Vagina (tissue), 2 donors: ENCODE data around the gene C9orf43. TPM values are rescaled to one million over a fixed set of nuclear protein-coding genes. Genes with fewer than 3 reads are reported as not detected.

Source experiments
- DNase-seq, 2 donors: peaks; one replicate each; pipeline ENCODE4 v3.0.0-alpha.2; 2017; ENCODE audit errors: extremely low spot score in 2 of 2
- H3K27ac ChIP-seq: fragments of 200-600 bp; sonication (generic); one replicate; pipeline ENCODE4 v1.5.1; 2019
- H3K27me3 ChIP-seq: fragments of 200-600 bp; sonication (generic); one replicate; pipeline ENCODE4 v1.5.1; 2019
- H3K36me3 ChIP-seq, 2 donors: fragments of 200-600 bp; sonication (generic); one replicate each; pipeline ENCODE4 v1.5.1; 2017 to 2019
- H3K4me1 ChIP-seq: fragments of 200-600 bp; sonication (generic); one replicate; pipeline ENCODE4 v1.5.1; 2019
- H3K4me3 ChIP-seq, 2 donors: fragments of 200-600 bp; sonication (generic); 1 replicate in 1 of 2; 2 replicates in 1 of 2; pipeline ENCODE4 v1.5.1; 2016 to 2019
- H3K9me3 ChIP-seq: fragments of 200-600 bp; sonication (generic); one replicate; pipeline ENCODE4 v1.5.1; 2019
- POLR2A ChIP-seq, 2 donors: fragments of 450-650 bp; IDR thresholded peaks; one replicate each; pipeline ENCODE4 v1.6.1; 2017; ENCODE audit warnings: antibody characterized with exemption in 2 of 2, mild to moderate bottlenecking in 2 of 2, moderate library complexity in 2 of 2
- POLR2AphosphoS5 ChIP-seq, 2 donors: sonication (generic); formaldehyde crosslinking; IDR thresholded peaks; one replicate each; pipeline ENCODE4 v1.9.0; 2017; ENCODE audit warnings: antibody characterized with exemption in 2 of 2, mild to moderate bottlenecking in 2 of 2, low read depth in 1 of 2; ENCODE audit not compliant: insufficient read depth in 1 of 2
- intact Hi-C: fragments of 100-400 bp; cut with DNase I; formaldehyde crosslinking; loops from one replicate; pipeline ENCODE4 v1.15.1; 2023
- total RNA-seq: library from RNA; depleted of rRNA; stranded (reverse); fragments of >200 nt; gene quantifications from one replicate; pipeline ENCODE4 v1.2.3, GENCODE V29; 2016
- TF ChIP-seq, protein P1 (sequence below), 3 experiments: fragments of 450-650 bp in 2 of 3; fragments of 200-600 bp in 1 of 3; sonication (generic) in 1 of 3; IDR thresholded peaks; one replicate each; pipeline ENCODE4 v1.5.1; 2017 to 2019; ENCODE audit warnings: antibody characterized with exemption in 3 of 3, mild to moderate bottlenecking in 2 of 3, moderate library complexity in 2 of 3

Gene C9orf43
- total RNA-seq, 1 donor from 2014 or later, result not detected

DNA sequence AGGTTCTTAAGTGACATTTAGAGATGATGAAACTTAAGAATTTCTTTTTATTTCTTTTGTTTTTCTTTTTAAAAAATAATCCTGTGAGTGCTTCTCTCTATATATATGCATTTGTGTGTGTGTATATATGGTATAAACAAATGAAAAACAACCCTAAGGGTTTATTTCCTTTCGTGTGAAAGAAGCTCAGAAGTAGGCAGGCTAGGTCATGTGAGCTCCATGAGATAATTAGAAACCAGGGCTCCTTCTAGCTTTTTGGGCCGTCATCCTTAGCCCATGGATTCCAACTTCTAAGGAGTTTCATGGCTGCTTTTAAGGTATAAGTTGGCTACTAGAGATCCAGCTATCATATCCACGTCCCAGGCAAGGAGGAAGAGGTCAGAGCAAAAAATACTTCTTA is 11.2 kb downstream of the C9orf43 start:
- Histone ChIP-seq H3K4me1 (no peaks in the 10 kb centered on the region), H3K9me3 (no peaks in the 10 kb centered on the region), H3K27ac (no peak overlapping the region), H3K36me3 (no peaks in the 10 kb centered on the region), H3K27me3 (no peaks in the 10 kb centered on the region), H3K4me3 (no peak overlapping the region)
- TF ChIP-seq POLR2A (IDR thresholded peaks at IDR 0.05) (no peak), POLR2AphosphoS5 (IDR thresholded peaks at IDR 0.05; ENCODE audit: insufficient read depth in 1 of 2, low read depth in 1 of 2) (no peak)
- TF ChIP-seq, protein P1, sequence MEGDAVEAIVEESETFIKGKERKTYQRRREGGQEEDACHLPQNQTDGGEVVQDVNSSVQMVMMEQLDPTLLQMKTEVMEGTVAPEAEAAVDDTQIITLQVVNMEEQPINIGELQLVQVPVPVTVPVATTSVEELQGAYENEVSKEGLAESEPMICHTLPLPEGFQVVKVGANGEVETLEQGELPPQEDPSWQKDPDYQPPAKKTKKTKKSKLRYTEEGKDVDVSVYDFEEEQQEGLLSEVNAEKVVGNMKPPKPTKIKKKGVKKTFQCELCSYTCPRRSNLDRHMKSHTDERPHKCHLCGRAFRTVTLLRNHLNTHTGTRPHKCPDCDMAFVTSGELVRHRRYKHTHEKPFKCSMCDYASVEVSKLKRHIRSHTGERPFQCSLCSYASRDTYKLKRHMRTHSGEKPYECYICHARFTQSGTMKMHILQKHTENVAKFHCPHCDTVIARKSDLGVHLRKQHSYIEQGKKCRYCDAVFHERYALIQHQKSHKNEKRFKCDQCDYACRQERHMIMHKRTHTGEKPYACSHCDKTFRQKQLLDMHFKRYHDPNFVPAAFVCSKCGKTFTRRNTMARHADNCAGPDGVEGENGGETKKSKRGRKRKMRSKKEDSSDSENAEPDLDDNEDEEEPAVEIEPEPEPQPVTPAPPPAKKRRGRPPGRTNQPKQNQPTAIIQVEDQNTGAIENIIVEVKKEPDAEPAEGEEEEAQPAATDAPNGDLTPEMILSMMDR (IDR thresholded peaks at IDR 0.05), result no peak
- no peak for DNase-seq
- intact Hi-C loops, result no loop called here

DNA sequence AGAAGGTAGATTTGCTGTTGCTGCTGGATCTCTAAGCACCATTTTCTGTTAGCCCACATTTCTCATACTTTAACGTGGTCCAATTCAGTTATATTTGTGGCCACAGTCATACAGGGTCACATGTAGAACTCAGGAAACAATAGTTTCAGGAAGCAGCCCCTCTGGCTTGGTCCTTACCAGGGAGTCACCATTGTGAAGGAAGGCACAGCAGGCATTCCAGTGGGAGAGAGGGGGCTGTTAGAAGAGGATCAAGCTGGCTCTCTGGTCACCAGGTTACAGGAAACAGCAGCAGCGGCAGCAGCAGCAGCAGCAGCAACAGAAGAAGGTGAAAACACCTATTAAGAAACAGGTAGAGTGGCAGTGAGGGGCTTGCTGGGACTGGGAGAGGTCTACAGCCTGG is 14.5 kb downstream of the C9orf43 start:
- Histone ChIP-seq H3K27me3 (no peaks in the 10 kb centered on the region), H3K36me3 (no peaks in the 10 kb centered on the region), H3K4me3 (no peak overlapping the region), H3K27ac (no peak overlapping the region), H3K9me3 (no peaks in the 10 kb centered on the region), H3K4me1 (no peaks in the 10 kb centered on the region)
- intact Hi-C loops, result no loop called here
- no peak for TF ChIP-seq POLR2A (IDR thresholded peaks at IDR 0.05)
- TF ChIP-seq, protein P1 (IDR thresholded peaks at IDR 0.05), result no peak
- DNase-seq, result no peak

DNA sequence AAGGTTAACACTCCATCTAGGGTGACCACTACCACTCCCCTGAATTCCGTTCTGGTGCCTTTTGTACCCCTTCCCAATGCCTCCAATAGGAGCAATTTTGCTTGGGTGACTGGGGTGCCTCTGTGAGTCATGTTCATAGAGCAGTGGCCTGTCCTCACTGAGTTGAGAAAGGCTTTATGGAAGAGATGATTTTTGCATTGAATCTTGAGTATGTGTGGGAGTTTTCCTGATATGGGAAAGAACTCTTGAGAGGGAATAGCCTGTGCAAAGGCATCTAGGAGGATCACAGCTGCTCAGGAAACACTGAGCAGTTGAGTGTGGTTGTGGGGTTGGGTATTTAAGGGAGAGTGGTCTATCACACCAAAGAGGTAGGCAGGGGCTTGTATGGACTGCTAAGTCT is 16.2 kb downstream of the C9orf43 start:
- H3K36me3 ChIP-seq, result no peaks in the 10 kb centered on the region
- intact Hi-C loops, result no loop called here

DNA sequence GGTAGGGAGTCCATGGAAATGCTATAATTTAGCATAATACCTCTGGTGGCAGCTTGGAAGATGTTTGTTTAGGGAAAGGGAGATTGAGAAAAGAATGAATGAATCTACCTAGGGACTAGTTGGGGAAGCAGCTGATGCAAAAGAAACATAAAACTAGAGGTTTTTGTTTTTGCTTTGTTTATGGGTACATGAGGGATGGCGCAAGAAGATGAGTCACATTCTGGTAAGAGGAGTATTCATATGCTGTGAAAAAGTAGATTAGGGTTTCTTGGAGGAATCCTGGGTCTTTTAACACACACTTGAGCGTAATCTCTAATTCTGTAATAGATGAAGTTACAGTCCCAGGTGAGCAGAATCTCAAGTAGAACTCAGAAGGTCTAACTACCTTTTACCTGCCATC is 17.1 kb downstream of the C9orf43 start:
- no peak overlapping the region for H3K4me3 ChIP-seq
- intact Hi-C loops, result no loop called here

More for the DNA sequence above, 16.2 kb downstream of the C9orf43 start:
- H3K4me1 ChIP-seq, result no peaks in the 10 kb centered on the region
- no peak overlapping the region for H3K4me3 ChIP-seq
- no peak for TF ChIP-seq POLR2A (IDR thresholded peaks at IDR 0.05)
- TF ChIP-seq POLR2AphosphoS5 (IDR thresholded peaks at IDR 0.05; ENCODE audit: insufficient read depth in 1 of 2, low read depth in 1 of 2), result no peak
- TF ChIP-seq, protein P1 (IDR thresholded peaks at IDR 0.05), result no peak
- DNase-seq, result no peak
- no peaks in the 10 kb centered on the region for H3K27me3 ChIP-seq
- H3K27ac ChIP-seq, result peak overlapping the region; percentile 64
- H3K9me3 ChIP-seq, result no peaks in the 10 kb centered on the region

DNA sequence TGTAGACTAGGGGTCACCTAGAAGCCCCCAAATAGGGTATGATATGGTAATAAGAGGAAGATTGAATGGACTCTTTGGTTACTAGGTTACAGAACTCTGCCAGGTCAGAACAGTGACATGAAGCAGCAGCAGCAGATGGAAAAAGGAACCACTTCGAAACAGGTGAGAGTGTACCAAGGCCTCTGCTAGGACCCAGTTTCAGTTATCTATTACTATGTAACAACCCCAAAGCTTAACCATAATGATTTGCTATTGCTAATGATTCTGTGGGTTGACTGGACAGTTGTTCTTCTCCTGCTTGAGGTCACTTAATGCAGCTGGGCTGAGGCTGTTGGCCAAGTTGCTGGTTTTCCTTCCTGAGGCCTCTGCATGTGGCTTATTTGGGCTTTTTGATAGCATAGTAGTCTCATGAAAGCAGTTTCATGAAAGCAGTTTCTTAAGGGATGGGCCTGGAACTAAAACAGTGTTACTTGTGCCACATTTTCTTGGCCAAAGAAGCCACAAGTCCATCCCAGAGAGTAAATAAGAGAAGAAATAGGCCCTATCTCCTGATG is 17.6 kb downstream of the C9orf43 start:
- TF ChIP-seq, protein P1 (IDR thresholded peaks at IDR 0.05), result no peak
- TF ChIP-seq POLR2AphosphoS5 (IDR thresholded peaks at IDR 0.05; ENCODE audit: insufficient read depth in 1 of 2, low read depth in 1 of 2), result no peak
- no peak for TF ChIP-seq POLR2A (IDR thresholded peaks at IDR 0.05)
- Histone ChIP-seq H3K4me1 (no peaks in the 10 kb centered on the region), H3K9me3 (no peaks in the 10 kb centered on the region), H3K4me3 (no peak overlapping the region), H3K27me3 (no peaks in the 10 kb centered on the region), H3K36me3 (no peaks in the 10 kb centered on the region), H3K27ac (peak overlapping the region; percentile 64)
- intact Hi-C loops, result no loop called here
- DNase-seq, result no peak

More for the DNA sequence above, 17.1 kb downstream of the C9orf43 start:
- H3K36me3 ChIP-seq, result no peaks in the 10 kb centered on the region
- H3K27me3 ChIP-seq, result no peaks in the 10 kb centered on the region
- TF ChIP-seq, protein P1 (IDR thresholded peaks at IDR 0.05), result no peak
- no peak for TF ChIP-seq POLR2A (IDR thresholded peaks at IDR 0.05)
- no peak for TF ChIP-seq POLR2AphosphoS5 (IDR thresholded peaks at IDR 0.05; ENCODE audit: insufficient read depth in 1 of 2, low read depth in 1 of 2)
- DNase-seq, result no peak
- H3K9me3 ChIP-seq, result no peaks in the 10 kb centered on the region
- H3K27ac ChIP-seq, result peak overlapping the region; percentile 64
- no peaks in the 10 kb centered on the region for H3K4me1 ChIP-seq
